DND-41 (cell line): Measurements from ENCODE around the gene SULF2.
A peak's percentile ranks its signal among the peaks of the same experiment; 100 is the strongest.

Source experiments
- ATAC-seq: fragments of 200-7000 bp; cut with Tn5 transposase; 3 replicates; pipeline ENCODE4 v1.9.1; 2021; ENCODE audit warnings: low read depth; ENCODE audit not compliant: insufficient read depth
- DNase-seq: peaks from one replicate; pipeline ENCODE4 v3.0.0-alpha.2; 2020
- H2AFZ ChIP-seq: 2 replicates; pipeline ENCODE4 v1.6.0; 2012; ENCODE audit warnings: low read depth, low read length
- H3K27ac ChIP-seq: 2 replicates; pipeline ENCODE4 v1.5.1; 2012; ENCODE audit warnings: low read length, inconsistent platforms
- H3K27me3 ChIP-seq: fragments of 200-600 bp; sonication (generic); 2 replicates; pipeline ENCODE4 v1.6.0; 2012; ENCODE audit warnings: low read length, mild to moderate bottlenecking, inconsistent platforms; ENCODE audit not compliant: insufficient read depth, poor library complexity
- H3K36me3 ChIP-seq: 2 replicates; pipeline ENCODE4 v1.5.1; 2012; ENCODE audit warnings: low read length, inconsistent platforms; ENCODE audit not compliant: insufficient read depth
- H3K4me1 ChIP-seq: 2 replicates; pipeline ENCODE4 v1.5.1; 2012; ENCODE audit warnings: mild to moderate bottlenecking, low read length; ENCODE audit not compliant: insufficient read depth
- H3K4me2 ChIP-seq: 2 replicates; pipeline ENCODE4 v1.6.0; 2012; ENCODE audit warnings: mild to moderate bottlenecking, moderate library complexity, low read length, inconsistent platforms; ENCODE audit not compliant: insufficient read depth
- H3K4me3 ChIP-seq, 2 experiments: fragments of 200-600 bp in 1 of 2; shearing (Covaris generic) in 1 of 2; 2 replicates each; pipeline ENCODE4 v1.5.1; 2012 to 2016; ENCODE audit warnings: inconsistent platforms in 2 of 2, low read length in 2 of 2, mild to moderate bottlenecking in 2 of 2, low read depth in 1 of 2, moderate library complexity in 1 of 2
- H3K79me2 ChIP-seq: 2 replicates; pipeline ENCODE4 v1.6.0; 2012; ENCODE audit warnings: low read length, inconsistent platforms; ENCODE audit not compliant: insufficient read depth
- H3K9ac ChIP-seq: 2 replicates; pipeline ENCODE4 v1.6.0; 2012; ENCODE audit warnings: low read depth, mild to moderate bottlenecking, inconsistent platforms, low read length, moderate library complexity
- H3K9me3 ChIP-seq: 2 replicates; pipeline ENCODE4 v1.5.1; 2012; ENCODE audit warnings: low read length, moderate library complexity, mild to moderate bottlenecking, inconsistent platforms; ENCODE audit not compliant: insufficient read depth, severe bottlenecking
- H4K20me1 ChIP-seq: 2 replicates; pipeline ENCODE4 v1.6.0; 2012; ENCODE audit warnings: low read length; ENCODE audit not compliant: insufficient read depth
- EZH2 ChIP-seq: IDR thresholded peaks from 3 replicates; pipeline ENCODE4 v1.6.1; 2012; ENCODE audit warnings: borderline replicate concordance, low read depth, mild to moderate bottlenecking, moderate library complexity, low read length, inconsistent platforms; ENCODE audit not compliant: severe bottlenecking
- TF ChIP-seq, protein P1 (sequence below): IDR thresholded peaks from 2 replicates; pipeline ENCODE4 v1.5.1; 2012; ENCODE audit warnings: borderline replicate concordance, low read length, moderate library complexity, mild to moderate bottlenecking; ENCODE audit not compliant: poor library complexity, severe bottlenecking; ENCODE audit errors: extremely low read depth

SULF2 gene

DNA sequence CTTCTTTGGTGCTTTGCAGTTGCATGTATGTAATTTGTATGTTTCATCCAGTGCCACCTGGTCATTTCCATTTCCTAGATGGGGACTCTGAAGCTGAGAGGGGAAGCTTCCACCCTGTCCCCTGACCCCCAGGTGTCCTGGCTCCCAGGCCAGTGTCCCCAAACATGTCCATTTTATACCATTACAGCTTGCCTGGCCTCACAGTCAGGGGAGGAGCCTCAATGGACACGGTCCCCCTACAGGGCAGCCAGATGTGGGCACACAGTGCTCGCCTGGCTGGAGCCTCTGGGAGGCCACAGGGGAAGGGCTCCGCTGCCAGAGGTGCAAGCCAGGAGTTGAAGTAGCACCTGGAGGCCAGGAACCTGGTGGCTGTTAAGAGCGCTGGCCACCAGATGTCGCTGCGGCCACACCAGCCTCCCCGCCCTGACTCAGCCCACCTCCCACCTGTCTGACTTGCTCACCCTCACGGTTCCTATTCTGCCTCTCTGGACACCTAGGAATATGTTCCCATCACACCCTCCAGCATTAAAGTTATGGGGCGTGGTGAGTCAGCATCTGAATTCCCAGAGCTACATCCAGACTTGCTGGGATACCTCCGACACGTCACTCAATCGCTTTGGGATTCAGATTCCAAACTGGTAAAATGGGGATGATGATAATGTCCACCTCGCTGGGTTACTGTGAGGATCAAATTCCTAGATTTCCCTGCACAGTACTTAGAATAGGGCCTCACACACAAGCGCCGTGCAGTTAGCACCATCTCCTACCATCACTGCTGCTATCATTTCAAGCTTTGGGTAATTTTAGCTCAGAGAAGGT, 107.4 kb downstream of the SULF2 start:
- Histone ChIP-seq H4K20me1 (no peaks in the 10 kb centered on the region; the same call in 1 of the 2 replicates), H3K9ac (no peak overlapping the region), H3K9me3 (no peaks in the 10 kb centered on the region), H2AFZ (no peak overlapping the region), H3K27me3 (no peaks in the 10 kb centered on the region), H3K79me2 (no peaks in the 10 kb centered on the region), H3K36me3 (no peaks in the 10 kb centered on the region), H3K4me2 (no peak overlapping the region), H3K27ac (no peak overlapping the region), H3K4me3 (no peak overlapping the region), H3K4me1 (no peaks in the 10 kb centered on the region)
- DNase-seq (peak; percentile 56), ATAC-seq (peak; percentile 77; the same call in 2 of the 3 replicates)
- TF ChIP-seq, protein P1, sequence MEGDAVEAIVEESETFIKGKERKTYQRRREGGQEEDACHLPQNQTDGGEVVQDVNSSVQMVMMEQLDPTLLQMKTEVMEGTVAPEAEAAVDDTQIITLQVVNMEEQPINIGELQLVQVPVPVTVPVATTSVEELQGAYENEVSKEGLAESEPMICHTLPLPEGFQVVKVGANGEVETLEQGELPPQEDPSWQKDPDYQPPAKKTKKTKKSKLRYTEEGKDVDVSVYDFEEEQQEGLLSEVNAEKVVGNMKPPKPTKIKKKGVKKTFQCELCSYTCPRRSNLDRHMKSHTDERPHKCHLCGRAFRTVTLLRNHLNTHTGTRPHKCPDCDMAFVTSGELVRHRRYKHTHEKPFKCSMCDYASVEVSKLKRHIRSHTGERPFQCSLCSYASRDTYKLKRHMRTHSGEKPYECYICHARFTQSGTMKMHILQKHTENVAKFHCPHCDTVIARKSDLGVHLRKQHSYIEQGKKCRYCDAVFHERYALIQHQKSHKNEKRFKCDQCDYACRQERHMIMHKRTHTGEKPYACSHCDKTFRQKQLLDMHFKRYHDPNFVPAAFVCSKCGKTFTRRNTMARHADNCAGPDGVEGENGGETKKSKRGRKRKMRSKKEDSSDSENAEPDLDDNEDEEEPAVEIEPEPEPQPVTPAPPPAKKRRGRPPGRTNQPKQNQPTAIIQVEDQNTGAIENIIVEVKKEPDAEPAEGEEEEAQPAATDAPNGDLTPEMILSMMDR, result peak; percentile 81
- TF ChIP-seq EZH2, result no peak

DNA sequence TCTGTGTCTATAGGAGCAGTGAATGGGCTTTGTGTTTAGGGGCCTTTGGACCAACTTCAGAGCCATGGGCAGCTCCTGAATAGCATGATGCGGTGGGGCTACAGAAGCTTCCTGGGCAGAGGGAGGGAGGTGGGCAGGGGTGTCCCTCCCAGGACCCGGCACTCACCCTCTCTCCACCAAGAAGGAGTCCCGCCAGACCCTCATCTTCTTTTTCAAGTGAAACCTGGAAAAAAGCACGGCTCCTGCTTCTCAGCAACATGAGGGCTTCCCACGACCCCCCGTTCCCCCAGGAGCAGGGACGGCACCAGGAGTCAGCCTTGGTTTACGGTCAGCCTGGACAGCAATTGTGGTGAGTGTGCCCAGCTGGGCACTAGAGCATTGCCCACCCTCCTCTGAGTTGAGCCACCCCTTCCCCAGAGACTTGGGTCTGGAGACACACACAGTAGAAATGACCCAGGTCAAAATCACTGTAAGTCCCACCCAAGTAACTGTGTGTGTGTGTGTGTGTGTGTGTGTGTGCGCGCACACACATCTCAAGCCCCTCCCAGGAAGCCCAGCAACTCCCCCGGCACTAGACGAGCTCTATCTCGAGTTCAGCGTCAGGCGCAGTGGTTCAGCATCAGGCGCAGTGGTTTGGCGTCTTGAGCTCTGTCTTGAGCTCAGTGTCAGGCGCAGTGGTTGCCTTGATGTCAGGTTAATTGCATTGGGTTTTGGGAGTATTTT, 108.2 kb downstream of the SULF2 start:
- TF ChIP-seq, protein P1, result no peak
- no peak for TF ChIP-seq EZH2
- Histone ChIP-seq H3K79me2 (no peaks in the 10 kb centered on the region), H3K4me3 (no peak overlapping the region), H3K4me1 (no peaks in the 10 kb centered on the region), H3K27ac (no peak overlapping the region), H3K36me3 (no peaks in the 10 kb centered on the region), H4K20me1 (no peaks in the 10 kb centered on the region; the same call in 1 of the 2 replicates), H3K4me2 (no peak overlapping the region), H3K27me3 (no peaks in the 10 kb centered on the region), H3K9ac (no peak overlapping the region), H2AFZ (no peak overlapping the region), H3K9me3 (no peaks in the 10 kb centered on the region)
- ATAC-seq (0 out of 3 replicates have a peak, but pooled peaks have one; percentile 53), DNase-seq (peak; percentile 39)

DNA sequence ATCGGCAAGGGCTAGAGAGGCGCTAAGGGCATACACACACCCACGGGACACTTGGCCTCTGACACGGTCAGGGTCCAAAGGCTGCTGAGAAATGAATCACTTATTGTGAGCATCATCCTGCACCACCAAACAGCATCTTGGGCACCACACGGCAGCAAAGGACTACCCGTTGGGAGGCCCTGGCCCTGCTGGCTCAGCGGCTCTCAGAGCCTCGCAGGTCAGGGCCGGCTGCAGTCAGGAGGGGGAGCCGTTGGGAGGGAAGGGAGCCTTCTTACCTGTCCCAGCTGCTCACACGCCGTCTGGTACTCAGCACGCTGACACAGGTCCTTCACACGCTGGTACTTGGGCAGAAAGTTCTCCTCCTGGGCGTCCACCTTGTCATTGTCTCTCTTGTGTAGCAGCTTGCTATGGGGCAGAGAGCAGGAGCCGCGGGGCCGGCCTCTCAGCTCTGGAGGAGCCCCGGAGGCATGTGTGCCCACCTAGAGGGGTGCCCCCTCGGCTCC, 109.0 kb downstream of the SULF2 start:
- no peak for DNase-seq
- Histone ChIP-seq H2AFZ (no peak overlapping the region), H3K4me1 (no peaks in the 10 kb centered on the region), H3K9me3 (no peaks in the 10 kb centered on the region), H3K4me2 (no peak overlapping the region), H3K27me3 (no peaks in the 10 kb centered on the region), H3K4me3 (no peak overlapping the region), H3K79me2 (no peaks in the 10 kb centered on the region), H3K9ac (no peak overlapping the region), H4K20me1 (no peaks in the 10 kb centered on the region; the same call in 1 of the 2 replicates), H3K27ac (no peak overlapping the region), H3K36me3 (no peaks in the 10 kb centered on the region)
- ATAC-seq, result no peak
- TF ChIP-seq EZH2, result no peak
- TF ChIP-seq, protein P1, result peak; percentile 10
